ENCODE measurements around the gene MEGF11.

DNA sequence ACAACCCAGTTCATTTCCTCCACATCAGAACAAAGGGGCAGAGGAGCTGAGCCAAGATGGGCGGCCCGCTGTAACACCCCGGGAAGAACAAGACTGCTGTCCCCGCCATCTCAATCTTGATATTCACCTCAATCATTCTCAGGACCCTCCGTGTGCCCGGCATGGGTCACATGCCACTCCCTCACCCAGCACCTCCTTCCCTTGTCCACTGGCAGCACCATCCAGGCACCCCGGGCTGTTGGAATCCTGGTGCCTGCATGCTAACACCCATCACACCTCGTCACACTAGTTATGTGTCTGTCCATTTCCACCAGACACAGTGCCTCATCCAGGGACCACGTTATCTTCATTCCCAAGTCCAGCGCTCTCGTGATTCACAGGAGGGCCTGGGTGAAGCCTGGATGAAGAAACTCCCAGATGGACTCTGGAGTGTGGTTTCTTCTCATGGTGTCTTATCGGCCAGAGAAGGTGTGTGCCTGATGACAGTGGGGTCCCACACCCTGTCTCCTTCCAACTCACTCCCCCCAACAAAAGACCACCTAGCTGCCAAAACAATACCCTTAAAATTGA is 16.7 kb downstream of the MEGF11 start:
- TF ChIP-seq, protein P1, sequence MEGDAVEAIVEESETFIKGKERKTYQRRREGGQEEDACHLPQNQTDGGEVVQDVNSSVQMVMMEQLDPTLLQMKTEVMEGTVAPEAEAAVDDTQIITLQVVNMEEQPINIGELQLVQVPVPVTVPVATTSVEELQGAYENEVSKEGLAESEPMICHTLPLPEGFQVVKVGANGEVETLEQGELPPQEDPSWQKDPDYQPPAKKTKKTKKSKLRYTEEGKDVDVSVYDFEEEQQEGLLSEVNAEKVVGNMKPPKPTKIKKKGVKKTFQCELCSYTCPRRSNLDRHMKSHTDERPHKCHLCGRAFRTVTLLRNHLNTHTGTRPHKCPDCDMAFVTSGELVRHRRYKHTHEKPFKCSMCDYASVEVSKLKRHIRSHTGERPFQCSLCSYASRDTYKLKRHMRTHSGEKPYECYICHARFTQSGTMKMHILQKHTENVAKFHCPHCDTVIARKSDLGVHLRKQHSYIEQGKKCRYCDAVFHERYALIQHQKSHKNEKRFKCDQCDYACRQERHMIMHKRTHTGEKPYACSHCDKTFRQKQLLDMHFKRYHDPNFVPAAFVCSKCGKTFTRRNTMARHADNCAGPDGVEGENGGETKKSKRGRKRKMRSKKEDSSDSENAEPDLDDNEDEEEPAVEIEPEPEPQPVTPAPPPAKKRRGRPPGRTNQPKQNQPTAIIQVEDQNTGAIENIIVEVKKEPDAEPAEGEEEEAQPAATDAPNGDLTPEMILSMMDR (IDR thresholded peaks at IDR 0.05): no peak
- TF ChIP-seq EP300 (IDR thresholded peaks at IDR 0.05): no peak
- no peak for TF ChIP-seq POLR2AphosphoS5 (IDR thresholded peaks at IDR 0.05)
